NCI-H146 treated with DMSO at 0.1 percent for 48 hours (cell line): ENCODE data around the gene FASTK.

Experiments
- DNase-seq: peaks from one replicate; lab custom pipeline; 2025; ENCODE audit not compliant: unreplicated experiment; lab: John Stamatoyannopoulos, UW

The FASTK gene

DNA sequence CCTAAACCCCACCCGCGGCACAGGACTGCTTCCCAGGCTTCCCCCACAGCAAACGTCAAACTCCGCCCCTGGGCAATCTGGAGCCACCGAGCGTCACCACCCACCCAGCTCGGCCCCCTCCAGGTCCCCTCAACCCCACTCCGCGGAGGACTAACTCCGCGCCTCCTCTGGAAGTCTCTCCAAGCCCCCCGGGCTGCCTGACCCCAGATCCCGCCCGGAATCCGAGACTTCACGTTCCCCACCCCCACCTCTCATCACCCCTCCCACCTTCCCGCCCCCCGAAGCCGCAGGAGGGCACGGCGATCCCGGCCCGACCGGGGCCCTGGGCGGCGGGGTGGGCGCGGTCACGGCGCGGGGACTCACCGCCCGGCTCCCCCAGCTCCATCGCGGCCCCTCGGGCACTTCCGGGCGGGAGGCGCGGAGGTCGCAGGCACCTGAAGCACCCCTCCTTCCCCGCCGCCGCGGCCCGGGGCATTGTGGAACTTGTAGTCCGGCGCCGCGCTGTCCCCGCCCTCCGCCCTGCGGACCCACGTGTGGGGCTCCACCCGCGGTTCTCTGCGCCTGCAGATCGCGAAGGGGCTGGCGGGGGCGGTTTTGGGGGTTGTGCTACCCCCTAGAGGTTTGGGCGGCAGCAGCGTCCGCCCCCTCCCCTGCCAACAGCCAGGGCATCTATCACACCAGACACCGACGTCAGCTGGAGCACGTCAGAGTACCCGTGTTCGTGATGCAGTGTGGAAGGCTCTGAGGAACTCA lies 2.6 kb upstream of the FASTK start, which contains the start of gene TMUB1:
Gene TMUB1, minus strand, starts transcription at position 423 of the 753 bp plus-strand sequence. CDS start 930 bp downstream, outside the sequence.
- peak; percentile 56 for DNase-seq

DNA sequence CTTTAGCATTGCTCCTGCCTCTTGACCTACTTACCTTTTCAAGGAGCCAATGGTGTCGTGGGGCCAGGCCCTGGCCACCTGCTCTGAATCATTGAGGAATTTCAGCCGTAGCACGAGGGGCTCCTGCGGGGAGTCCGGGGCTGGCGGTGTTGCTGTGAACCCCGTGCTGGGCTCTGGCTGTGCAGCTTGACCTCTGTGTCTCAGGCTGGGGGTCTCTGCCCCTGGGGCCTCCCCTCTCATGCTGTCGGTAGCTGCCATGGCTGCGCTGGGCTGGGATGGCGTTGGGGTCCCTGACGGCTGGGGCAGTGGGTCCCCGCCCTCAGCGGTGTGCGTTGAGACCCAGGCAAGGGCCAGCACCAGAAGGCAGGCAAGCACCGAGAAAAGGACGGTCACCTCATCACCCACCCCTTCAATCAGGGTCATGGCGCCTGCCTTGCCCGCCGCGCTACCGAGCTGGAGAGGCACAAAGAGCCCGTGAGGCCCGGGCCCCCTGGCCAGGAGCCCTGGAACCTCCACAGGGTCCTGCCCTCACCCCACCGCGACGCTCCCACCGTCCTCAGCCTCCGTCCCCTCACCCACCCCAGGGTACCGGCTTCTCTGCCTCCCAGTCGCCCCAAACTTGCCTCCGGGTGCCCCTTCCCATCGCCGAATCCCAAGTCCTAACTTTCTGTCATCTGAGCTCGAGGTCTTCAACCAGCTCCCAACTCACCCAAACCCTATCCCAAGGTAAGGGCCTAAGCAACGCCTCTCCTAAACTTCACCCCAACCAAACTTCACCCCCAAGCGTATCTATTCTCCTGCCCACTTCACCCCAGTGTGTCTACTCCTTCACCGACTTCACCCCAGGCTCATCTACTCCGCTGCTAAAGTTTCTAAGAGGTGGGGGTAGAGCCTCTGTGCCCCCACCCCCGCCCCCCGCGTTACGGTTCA lies 1.8 kb upstream of the FASTK start:
- no peak for DNase-seq

DNA sequence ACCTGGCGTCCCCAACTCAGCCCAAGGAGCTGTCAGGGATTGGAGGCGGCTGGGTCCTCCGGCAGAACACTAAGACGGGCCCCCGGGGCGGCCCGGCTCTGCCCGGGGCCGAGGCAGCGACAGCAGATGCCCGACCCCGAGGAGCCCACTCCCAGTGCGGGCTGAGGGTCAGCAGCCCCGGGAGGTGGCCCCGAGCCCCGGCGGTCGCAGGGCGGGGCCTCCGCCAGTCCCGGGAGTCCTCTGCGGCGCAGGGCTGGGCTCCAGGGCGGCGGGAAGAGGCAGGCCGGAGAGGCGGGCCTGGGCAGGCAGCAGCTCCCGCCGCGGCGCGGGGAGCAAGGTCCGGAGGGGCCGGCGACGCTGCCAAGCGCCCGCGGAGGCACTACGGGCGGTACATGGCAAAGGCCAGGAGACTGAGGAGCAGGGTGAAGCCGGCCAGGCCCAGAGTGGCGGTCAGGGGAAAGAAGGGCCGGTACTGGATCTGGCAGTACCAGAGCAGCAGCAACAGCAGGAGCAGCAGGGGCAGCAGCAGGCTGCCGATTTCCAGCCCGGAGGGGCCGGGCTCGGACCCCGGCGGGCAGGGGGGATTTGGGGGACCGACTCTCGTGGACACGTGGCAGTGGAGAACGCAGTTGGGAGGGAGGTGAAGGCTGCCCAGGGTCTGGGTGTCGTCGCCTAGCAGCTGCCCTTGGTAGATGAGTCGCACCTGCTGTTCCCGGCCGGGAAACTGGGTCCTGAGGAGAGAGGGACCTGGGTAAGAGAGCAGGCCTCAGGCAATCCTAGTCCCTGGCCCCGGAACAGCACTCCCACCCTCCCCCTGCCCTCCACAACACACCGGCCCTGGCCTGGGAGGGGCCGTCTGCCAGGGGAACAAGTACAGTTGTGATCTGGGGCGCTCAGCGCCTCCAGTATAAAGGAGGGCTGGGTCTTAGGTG lies 827 bp upstream of the FASTK start:
- no peak for DNase-seq

DNA sequence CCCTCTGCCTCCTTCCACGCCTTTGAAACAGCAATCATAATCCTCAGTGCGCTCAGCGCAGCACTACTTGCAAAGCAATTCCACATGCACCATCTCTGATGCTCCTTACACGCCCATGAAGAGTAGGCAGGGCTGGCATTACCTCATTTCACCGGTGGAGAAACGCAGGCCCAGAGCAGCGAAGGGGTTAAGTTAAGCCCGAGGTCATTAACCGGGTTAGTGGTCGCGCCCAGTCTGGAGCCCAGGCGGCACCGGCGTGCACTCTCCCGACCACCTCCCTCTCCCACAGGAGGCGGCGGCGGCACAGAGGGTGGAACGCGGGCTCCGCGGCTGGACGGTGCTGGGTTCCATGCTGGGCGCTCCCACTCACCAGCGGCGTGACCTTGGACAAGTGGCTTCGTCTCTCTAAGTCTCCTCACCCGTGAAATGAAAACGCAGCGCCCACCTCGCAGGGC lies 515 bp downstream of the FASTK start:
- DNase-seq = no peak

DNA sequence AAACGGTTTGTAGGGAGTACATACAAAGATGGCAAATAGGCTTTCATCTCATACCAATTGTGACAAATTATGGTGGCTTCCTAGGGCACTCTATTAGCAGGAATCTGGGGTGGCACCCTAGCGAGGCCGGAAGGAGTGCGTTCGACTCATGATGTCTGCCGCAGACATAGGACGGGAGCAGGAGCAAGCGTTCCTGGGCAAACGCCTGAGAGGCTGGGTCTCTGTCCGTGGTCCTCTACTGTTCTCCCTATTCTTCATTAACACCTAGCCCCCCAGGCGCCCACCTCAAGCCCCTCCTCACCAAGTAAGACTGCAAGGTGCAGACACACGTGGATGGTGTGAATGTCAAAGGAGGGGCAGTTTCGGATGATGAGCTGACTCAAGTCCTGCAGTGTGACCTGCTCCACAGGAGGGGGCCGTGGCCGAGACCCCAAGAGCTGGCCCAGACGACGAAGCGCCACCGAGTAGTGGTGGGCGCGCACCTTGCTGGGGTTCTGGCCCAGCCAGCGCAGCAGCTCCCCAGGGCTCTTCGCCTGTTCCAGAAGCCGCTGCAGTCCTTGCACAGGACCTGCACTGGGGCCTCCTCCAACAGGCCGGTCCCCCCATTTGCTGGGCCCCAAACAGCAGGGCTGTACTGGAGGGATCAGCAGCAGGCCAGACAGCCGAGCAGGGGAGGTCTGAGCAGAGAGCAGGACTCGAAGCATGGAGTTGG lies 1.3 kb downstream of the FASTK start:
- no peak for DNase-seq

DNA sequence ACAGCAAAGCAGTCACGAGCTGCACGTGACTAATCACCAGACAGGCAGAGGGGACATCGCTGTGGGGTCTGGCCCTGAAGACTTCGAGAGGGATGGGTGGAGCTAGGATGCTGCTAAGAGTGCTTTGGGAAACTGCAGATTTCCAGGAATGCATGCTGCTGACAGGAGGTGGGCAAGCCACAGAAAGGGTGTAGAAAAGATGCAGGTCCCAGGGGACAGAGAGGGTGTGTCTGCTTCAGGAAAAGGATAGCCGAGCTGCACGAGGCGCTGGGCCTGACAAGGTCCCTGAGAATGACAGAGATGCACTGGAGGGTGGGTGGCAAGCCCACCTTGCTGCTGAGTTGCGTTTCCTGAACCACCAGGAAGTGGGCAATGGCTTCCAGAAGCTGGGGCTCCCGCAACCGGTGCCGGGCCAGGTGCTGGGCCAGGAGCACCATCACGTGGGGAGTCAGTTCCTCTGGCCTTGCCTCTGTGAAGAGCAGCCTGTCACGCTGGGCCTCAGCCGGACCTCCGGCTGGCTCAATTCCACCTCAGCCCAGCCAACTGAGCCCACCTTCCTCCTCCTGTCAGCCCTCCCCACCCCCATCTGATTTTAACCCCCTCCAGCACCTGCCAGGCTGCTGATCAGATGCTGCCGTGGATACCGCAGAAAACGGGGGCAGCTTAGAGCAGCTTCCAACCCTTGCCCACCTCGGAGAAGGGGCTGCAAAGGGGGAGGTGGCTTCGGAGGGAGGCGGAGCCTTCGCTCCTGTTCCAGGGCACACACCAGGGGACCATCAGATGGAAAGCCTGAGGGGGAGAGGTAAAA lies 2.2 kb downstream of the FASTK start:
- no peak for DNase-seq

DNA sequence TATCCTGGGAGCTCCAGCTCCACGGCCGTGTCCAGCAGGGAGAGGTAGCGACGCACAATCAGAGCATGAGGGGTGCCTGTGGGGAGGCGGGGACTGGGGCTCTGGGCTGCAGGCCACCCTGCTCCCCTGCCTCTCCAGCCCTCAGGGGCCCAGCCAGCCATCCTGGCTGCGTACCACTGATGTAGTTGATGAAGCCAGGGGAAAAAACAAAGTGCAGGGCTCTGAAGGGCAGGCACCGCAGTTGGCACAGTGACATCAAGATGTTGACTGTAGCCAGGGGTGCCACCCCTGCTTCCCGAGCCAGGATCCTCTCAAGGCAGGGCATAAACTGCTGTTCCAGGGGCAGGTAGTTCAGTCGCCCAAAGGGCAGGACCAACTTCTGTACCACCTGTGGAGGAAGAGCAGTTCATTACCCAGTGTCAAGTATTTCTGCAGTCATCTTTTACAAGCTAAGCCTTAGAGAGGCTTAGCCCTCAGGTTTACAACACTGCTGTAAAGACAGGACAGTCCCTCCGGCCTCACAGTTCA lies 2.8 kb downstream of the FASTK start:
- no peak for DNase-seq

DNA sequence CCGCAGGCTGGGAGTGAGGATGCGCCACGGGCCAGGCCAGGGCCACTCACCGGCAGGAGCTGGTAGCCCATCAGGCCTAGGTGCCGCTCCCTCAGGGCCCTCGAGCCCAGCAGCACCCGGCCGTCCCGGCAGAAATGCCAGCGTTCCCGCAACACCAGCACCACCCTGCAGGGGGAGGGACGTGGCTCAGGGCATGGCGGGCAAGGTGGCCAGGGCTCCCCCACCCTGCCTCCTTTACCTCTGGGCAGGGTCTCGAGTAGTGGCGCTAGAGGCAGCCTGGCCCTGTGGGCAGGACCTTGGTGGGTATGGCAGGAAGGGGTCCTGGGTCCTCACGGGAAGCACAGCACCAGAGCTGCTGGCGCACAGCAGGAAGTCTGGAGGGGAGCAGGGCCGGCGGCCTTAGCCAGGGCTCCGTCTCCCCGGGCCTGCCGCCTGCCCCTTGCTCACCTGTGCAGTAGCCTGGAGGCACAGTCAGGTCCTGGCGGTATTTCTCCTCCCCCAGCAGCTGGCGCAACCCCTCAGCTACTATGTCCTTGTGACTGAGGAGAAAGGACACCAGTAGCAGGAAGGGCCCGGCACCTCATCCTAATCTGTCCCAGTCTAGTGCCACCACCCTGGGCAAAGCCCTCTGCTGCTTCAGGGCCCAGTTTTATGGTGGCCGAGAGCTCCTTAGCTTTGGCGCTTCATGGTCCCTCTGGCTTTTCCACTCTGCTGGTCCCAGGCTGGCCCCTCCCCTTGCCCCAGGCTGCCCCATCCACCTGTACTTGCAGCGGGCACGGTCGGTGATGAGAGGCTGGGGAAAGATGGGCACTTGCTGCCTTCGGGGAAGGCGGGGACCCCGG lies 3.5 kb downstream of the FASTK start:
- no peak for DNase-seq

DNA sequence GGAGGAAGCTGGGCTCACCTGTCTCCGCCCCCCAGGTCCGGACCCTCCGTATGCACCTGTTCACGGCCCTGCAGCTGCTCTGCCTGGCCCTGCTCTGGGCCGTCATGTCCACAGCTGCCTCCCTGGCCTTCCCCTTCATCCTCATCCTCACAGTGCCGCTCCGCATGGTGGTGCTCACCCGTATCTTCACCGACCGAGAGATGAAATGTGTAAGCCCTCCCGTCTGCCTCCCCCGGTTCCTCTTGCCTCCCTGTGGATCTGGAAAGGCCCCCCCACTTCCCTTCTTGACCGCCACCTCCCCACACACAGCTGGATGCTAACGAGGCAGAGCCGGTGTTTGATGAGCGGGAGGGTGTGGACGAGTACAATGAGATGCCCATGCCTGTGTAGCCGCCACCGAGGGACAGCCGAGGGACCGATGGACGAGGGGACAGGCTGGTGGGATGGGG lies 4.6 kb downstream of the FASTK start:
- DNase-seq = no peak

DNA sequence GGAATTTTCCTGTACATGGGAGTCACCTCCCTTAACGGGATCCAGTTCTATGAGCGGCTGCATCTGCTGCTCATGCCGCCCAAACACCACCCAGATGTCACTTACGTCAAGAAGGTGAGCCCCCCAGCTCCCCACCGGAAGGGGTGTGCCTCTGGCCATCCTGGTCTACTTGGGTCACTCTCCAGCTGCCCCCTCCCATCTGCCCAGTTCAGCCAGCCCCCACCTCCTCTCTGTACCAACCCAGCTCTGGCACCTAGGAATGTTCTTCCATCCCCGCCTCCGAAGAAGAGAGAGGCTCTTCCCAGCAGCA lies 5.0 kb downstream of the FASTK start:
- no peak for DNase-seq

DNA sequence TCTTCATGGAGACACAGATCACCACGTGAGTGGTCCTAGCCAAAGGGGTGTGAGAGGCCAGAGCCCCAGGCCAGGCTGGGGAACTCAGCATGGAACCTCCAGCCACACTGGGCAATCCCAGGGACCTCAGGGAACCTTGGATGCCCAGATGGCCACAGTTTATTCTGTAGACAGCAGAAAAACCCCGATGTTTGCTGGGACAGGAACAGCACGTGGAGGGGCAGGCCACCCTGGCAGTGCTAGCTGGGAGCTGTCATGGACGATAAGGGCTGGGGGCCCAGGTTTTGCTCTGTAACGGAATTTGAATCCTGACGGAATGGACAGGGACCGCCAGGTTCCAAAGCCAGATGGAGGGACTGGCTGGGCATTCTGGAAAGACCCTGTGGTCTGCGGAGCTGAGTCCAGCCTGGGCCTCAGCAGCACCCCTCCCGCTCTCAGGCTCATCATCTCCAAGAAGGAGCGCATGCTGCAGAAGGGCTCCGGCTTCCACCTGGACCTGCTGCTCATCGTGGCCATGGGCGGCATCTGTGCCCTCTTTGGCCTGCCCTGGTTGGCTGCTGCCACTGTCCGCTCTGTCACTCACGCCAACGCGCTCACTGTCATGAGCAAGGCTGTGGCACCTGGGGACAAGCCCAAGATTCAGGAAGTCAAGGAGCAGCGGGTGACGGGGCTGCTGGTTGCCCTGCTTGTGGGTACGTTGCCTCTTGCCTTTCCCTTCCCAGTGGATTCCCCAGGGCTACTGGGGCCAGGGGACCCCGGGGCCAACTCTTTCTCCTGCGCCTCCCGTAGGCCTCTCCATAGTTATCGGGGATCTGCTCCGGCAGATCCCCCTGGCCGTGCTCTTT lies 5.6 kb downstream of the FASTK start:
- no peak for DNase-seq

DNA sequence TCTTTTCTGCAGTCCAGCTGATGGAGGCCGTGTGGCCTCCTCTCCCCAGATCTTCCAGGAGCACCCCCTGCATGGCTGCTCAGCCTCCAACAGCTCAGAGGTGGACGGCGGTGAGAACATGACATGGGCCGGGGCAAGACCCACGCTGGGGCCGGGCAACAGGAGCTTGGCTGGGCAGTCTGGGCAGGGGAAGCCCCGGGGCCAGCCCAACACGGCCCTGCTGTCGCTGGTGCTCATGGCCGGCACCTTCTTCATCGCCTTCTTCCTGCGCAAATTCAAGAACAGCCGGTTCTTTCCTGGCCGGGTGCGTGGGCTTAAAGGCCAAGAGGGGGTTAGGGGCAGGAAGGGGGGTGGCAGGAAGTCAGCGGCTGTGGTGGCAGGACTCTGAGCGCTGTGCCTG lies 6.6 kb downstream of the FASTK start:
- DNase-seq = no peak

DNA sequence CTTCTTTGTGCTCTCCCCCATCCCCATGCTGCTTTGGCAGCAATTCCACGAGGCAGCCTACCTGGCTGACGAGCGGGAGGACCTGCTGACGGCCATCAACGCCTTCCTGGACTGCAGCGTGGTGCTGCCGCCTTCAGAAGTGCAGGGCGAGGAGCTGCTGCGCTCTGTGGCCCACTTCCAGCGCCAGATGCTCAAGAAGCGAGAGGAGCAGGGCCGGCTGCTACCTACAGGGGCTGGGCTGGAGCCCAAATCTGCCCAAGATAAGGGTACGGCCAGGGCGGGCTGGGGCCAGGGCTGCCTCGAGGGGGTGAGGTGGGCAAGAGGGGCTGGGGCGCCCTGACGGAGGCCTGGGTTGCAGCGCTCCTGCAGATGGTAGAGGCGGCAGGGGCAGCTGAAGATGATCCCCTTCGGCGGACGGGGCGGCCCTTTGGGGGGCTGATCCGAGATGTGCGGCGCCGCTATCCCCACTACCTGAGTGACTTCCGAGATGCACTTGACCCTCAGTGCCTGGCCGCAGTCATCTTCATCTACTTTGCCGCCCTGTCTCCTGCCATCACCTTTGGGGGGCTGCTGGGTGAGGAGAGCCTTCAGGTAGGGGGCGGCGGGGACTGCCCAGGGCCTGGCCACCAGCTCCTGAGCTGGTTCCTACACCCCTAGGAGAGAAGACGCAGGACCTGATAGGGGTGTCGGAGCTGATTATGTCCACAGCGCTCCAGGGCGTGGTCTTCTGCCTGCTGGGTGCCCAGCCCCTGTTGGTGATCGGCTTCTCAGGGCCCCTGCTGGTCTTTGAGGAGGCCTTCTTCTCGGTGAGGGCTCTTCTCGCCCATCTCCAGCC lies 9.4 kb downstream of the FASTK start:
- DNase-seq = no peak

DNA sequence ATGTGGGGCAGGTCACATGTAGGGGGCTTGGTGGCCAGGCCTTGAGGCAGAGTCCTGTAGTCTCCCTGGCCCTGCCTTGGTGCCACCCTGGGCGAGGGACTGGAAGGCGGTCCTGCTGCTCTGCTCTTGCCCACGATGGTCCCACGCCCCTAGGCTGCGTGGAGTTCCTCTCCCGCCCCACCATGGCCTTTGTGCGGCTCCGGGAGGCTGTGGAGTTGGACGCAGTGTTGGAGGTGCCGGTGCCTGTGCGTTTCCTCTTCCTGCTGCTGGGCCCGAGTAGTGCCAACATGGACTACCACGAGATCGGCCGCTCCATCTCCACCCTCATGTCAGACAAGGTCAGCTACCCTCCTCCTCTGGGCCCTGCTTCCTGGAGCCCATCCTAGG lies 10.0 kb downstream of the FASTK start:
- DNase-seq = no peak

DNA sequence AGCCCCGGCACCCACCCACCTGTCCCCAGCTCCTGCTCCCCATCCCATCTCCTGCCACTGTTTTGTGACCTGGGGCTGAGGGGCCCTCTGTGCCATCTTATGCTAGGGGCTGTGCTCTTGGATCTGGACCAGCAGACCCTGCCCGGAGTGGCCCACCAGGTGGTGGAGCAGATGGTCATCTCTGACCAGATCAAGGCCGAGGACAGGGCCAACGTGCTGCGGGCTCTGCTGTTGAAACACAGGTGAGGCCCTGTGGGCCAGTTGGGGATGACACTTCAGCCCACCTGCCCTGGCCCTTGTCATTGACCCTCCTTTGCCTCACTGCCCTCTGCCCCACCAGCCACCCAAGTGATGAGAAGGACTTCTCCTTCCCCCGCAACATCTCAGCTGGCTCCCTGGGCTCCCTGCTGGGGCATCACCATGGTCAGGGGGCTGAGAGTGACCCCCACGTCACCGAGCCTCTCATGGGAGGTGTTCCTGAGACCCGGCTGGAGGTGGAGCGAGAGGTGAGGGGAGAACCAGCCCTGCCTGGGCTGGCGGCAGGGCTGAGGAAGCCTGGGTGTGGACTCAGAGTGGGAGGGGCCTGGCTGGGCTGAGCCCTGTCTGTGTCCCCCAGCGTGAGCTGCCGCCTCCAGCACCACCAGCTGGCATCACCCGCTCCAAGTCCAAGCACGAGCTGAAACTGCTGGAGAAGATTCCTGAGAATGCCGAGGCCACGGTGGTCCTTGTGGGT lies 10.6 kb downstream of the FASTK start:
- DNase-seq = no peak
